IPS-15b (cell line): ENCODE results near the gene FAM47E.

Source experiments
- H3K27me3 ChIP-seq: one replicate; pipeline ENCODE4 v1.6.1; 2013; ENCODE audit warnings: low read length; ENCODE audit not compliant: control insufficient read depth, insufficient read depth
- H3K36me3 ChIP-seq: one replicate; pipeline ENCODE4 v1.6.1; 2013; ENCODE audit warnings: low read length; ENCODE audit not compliant: control insufficient read depth, insufficient read depth
- H3K4me1 ChIP-seq: one replicate; pipeline ENCODE4 v1.6.1; 2013; ENCODE audit warnings: mild to moderate bottlenecking, low read length; ENCODE audit not compliant: control insufficient read depth, insufficient read depth
- H3K4me3 ChIP-seq: one replicate; pipeline ENCODE4 v1.5.1; 2013; ENCODE audit warnings: low read depth, low read length
- H3K9ac ChIP-seq: one replicate; pipeline ENCODE4 v1.6.1; 2013; ENCODE audit warnings: low read depth, mild to moderate bottlenecking, low read length
- H3K9me3 ChIP-seq: one replicate; pipeline ENCODE4 v1.6.1; 2013; ENCODE audit warnings: mild to moderate bottlenecking, low read length; ENCODE audit not compliant: control insufficient read depth, insufficient read depth

Gene FAM47E

DNA sequence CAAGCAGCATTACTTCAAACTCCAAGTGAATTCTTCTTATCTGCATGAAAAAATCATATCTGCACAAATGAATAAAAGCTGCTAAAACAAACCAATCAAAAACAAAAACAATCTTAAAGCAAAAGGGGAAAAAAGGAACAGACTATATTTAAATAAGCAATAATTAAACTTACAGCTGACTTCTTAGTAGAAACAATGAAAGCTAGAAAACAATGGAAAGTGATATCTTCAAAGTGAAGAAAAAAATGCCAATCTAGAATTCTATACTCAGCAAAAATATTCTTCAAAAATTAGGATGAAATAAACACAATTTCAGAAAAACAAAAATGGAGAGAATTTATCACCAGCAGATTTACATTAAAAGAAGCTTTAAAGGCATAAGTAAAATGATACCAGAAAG lies 75.0 kb downstream of the FAM47E start:
- Histone ChIP-seq H3K9ac (no peak overlapping the region), H3K36me3 (no peaks in the 10 kb centered on the region), H3K4me1 (no peaks in the 10 kb centered on the region), H3K27me3 (no peaks in the 10 kb centered on the region), H3K9me3 (peaks cover 8% of the 10 kb centered on the region), H3K4me3 (no peak overlapping the region)
